ENCODE measurements around the gene ZC3HAV1.

The ZC3HAV1 gene

GRCh38 chr7:139089118-139089517 lies 20.4 kb downstream of the ZC3HAV1 start:
- TF ChIP-seq SIN3A (IDR thresholded peaks at IDR 0.05; ENCODE audit: borderline replicate concordance, insufficient read depth, low read length) (no peak), TAF1 (IDR thresholded peaks at IDR 0.05; ENCODE audit: borderline replicate concordance, insufficient read depth, low read length) (no peak), FOXP2 (optimal IDR thresholded peaks at IDR 0.05; ENCODE audit: borderline replicate concordance, extremely low read depth, extremely low read length, insufficient read depth) (no peak), POLR2AphosphoS5 (IDR thresholded peaks at IDR 0.05; ENCODE audit: low read depth, low read length) (no peak)
- TF ChIP-seq, protein P1, sequence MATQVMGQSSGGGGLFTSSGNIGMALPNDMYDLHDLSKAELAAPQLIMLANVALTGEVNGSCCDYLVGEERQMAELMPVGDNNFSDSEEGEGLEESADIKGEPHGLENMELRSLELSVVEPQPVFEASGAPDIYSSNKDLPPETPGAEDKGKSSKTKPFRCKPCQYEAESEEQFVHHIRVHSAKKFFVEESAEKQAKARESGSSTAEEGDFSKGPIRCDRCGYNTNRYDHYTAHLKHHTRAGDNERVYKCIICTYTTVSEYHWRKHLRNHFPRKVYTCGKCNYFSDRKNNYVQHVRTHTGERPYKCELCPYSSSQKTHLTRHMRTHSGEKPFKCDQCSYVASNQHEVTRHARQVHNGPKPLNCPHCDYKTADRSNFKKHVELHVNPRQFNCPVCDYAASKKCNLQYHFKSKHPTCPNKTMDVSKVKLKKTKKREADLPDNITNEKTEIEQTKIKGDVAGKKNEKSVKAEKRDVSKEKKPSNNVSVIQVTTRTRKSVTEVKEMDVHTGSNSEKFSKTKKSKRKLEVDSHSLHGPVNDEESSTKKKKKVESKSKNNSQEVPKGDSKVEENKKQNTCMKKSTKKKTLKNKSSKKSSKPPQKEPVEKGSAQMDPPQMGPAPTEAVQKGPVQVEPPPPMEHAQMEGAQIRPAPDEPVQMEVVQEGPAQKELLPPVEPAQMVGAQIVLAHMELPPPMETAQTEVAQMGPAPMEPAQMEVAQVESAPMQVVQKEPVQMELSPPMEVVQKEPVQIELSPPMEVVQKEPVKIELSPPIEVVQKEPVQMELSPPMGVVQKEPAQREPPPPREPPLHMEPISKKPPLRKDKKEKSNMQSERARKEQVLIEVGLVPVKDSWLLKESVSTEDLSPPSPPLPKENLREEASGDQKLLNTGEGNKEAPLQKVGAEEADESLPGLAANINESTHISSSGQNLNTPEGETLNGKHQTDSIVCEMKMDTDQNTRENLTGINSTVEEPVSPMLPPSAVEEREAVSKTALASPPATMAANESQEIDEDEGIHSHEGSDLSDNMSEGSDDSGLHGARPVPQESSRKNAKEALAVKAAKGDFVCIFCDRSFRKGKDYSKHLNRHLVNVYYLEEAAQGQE (IDR thresholded peaks at IDR 0.05; ENCODE audit: insufficient read depth in 1 of 2, low read depth in 2 of 2, low read length in 2 of 2), result no peak

DNA sequence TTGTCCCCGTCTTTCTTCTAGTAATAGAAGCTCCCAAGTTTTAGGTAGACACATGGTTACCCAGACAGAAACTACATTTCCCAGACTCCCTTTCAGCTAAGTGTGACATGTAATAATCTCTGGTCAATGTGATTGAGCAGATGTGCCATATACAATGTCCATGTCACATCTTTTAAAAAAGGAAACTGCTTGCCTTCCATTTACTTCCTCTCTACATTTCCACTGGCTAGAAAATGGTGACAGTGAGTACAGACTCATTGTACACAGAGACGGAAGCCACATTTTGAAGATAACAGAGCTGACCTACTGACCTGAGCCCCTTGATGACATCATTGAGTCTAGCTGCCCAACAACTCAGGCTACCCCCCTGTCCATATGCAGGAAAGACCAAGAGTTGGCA lies 21.3 kb downstream of the ZC3HAV1 start:
- TF ChIP-seq POLR2AphosphoS5 (IDR thresholded peaks at IDR 0.05; ENCODE audit: low read depth, low read length) (no peak), TAF1 (IDR thresholded peaks at IDR 0.05; ENCODE audit: borderline replicate concordance, insufficient read depth, low read length) (no peak), SIN3A (IDR thresholded peaks at IDR 0.05; ENCODE audit: borderline replicate concordance, insufficient read depth, low read length) (no peak), FOXP2 (optimal IDR thresholded peaks at IDR 0.05; ENCODE audit: borderline replicate concordance, extremely low read depth, extremely low read length, insufficient read depth) (no peak)
- TF ChIP-seq, protein P1 (IDR thresholded peaks at IDR 0.05; ENCODE audit: insufficient read depth in 1 of 2, low read depth in 2 of 2, low read length in 2 of 2), result no peak

GRCh38 chr7:139087212-139087611 lies 22.3 kb downstream of the ZC3HAV1 start:
- TF ChIP-seq TAF1 (IDR thresholded peaks at IDR 0.05; ENCODE audit: borderline replicate concordance, insufficient read depth, low read length), result no peak

DNA sequence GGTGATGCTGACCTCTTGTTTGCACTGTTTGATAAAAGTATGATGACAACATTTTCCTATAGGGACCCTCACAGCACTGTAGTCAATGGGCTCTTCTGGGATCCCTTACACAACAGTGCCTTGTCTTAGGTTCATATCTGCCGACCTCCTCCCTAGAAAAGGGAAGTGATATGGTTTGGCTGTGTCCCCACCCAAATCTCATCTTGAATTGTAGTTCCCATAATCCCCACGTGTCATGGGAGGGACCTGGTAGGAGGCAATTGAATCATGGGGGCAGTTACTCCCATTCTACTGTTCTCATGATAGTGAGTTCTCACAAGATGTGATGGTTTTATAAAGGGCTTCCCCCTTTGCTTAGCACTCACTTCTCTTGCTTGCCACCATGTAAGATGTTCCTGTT lies 23.1 kb downstream of the ZC3HAV1 start:
- TF ChIP-seq, protein P1 (IDR thresholded peaks at IDR 0.05; ENCODE audit: insufficient read depth in 1 of 2, low read depth in 2 of 2, low read length in 2 of 2), result no peak
- TF ChIP-seq FOXP2 (optimal IDR thresholded peaks at IDR 0.05; ENCODE audit: borderline replicate concordance, extremely low read depth, extremely low read length, insufficient read depth) (no peak), POLR2AphosphoS5 (IDR thresholded peaks at IDR 0.05; ENCODE audit: low read depth, low read length) (no peak), SIN3A (IDR thresholded peaks at IDR 0.05; ENCODE audit: borderline replicate concordance, insufficient read depth, low read length) (no peak), TAF1 (IDR thresholded peaks at IDR 0.05; ENCODE audit: borderline replicate concordance, insufficient read depth, low read length) (no peak)

GRCh38 chr7:139084709-139085108 lies 24.8 kb downstream of the ZC3HAV1 start:
- TF ChIP-seq, protein P1 (IDR thresholded peaks at IDR 0.05; ENCODE audit: insufficient read depth in 1 of 2, low read depth in 2 of 2, low read length in 2 of 2), result no peak
